Measurements from ENCODE around the gene ERP27.

The ERP27 gene

DNA sequence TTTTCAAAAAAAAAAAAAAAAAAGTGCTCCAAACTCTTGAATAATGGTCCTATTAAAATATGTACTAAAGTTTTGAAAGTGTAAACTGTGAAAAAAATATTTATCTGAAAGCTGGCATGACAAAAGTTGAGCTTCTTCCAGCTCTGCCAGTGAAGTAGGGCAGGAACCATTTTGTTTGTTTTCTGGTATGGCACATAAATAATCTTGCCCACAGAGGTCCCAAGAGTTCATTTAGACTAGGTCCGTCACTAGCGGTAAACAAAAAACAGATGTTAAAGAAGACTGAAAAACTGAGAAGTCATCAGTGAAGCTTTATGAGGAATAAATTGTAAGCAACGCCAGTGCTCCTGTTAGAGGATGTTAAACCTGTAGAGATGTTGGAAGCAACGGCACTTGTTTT lies 7.0 kb downstream of the ERP27 start:
- H3K4me1 ChIP-seq (ENCODE audit: control insufficient read depth, insufficient read depth, low read length, poor library complexity, severe bottlenecking), result no peaks in the 10 kb centered on the region
- H3K9me3 ChIP-seq (ENCODE audit: control insufficient read depth, low read length), result no peaks in the 10 kb centered on the region
- no peak overlapping the region for H3K4me3 ChIP-seq (ENCODE audit: insufficient read depth, low read depth, low read length, poor library complexity, severe bottlenecking)
- DNase-seq, result no peak
- H3K27ac ChIP-seq (ENCODE audit: insufficient read depth, low read length, poor library complexity, severe bottlenecking), result no peak overlapping the region
- no peaks in the 10 kb centered on the region for H3K27me3 ChIP-seq (replicated peaks; ENCODE audit: control insufficient read depth, insufficient read depth, low read length, poor library complexity, severe bottlenecking)
- peaks cover 53% of the 10 kb centered on the region for H3K36me3 ChIP-seq (ENCODE audit: control insufficient read depth, insufficient read depth, low read length)

DNA sequence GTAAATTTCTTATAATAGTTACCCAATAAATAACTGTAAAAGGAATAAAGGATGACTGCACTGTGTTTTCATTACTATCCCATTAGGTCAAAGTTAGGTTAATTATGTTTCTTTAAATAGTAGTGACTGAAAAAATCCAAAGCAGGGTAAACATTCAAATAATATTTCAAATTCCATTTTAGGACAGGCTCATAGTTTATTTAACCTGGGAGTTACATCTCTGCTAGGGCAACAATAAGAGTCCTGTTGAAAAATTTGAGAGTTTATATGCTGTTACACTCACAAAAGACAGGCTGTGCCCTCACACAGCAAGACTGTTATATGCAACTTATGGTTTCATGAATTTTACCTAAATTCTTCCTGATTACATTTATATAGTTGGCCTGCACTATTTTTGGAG lies 8.0 kb downstream of the ERP27 start:
- no peak for DNase-seq
- no peak overlapping the region for H3K4me3 ChIP-seq (ENCODE audit: insufficient read depth, low read depth, low read length, poor library complexity, severe bottlenecking)
- H3K4me1 ChIP-seq (ENCODE audit: control insufficient read depth, insufficient read depth, low read length, poor library complexity, severe bottlenecking), result no peaks in the 10 kb centered on the region
- H3K27ac ChIP-seq (ENCODE audit: insufficient read depth, low read length, poor library complexity, severe bottlenecking), result no peak overlapping the region
- no peaks in the 10 kb centered on the region for H3K27me3 ChIP-seq (replicated peaks; ENCODE audit: control insufficient read depth, insufficient read depth, low read length, poor library complexity, severe bottlenecking)
- no peaks in the 10 kb centered on the region for H3K9me3 ChIP-seq (ENCODE audit: control insufficient read depth, low read length)
- peaks cover 53% of the 10 kb centered on the region for H3K36me3 ChIP-seq (ENCODE audit: control insufficient read depth, insufficient read depth, low read length)

DNA sequence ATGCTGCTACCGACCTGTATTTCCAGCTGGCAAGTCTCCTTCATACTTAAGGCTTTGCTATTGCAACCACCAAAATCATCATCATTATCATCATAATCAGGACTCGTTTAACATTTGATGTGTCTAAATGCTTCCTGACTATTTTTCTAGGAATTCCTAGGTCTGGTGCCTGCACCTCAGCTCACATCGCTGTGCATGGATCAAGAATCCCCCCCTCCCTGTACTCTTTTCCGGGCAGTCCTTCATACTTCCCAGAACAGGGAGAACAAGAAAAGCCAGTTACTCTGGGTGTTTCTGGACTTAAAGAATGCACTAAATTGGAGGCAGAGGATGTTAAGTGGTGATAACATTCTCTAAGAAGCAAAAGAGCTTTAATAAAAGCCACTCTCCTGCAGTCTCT lies 9.4 kb downstream of the ERP27 start:
- H3K4me3 ChIP-seq (ENCODE audit: insufficient read depth, low read depth, low read length, poor library complexity, severe bottlenecking), result no peak overlapping the region
- no peaks in the 10 kb centered on the region for H3K4me1 ChIP-seq (ENCODE audit: control insufficient read depth, insufficient read depth, low read length, poor library complexity, severe bottlenecking)
- peaks cover 40% of the 10 kb centered on the region for H3K36me3 ChIP-seq (ENCODE audit: control insufficient read depth, insufficient read depth, low read length)
- no peaks in the 10 kb centered on the region for H3K9me3 ChIP-seq (ENCODE audit: control insufficient read depth, low read length)
- no peak overlapping the region for H3K27ac ChIP-seq (ENCODE audit: insufficient read depth, low read length, poor library complexity, severe bottlenecking)
- DNase-seq, result no peak
- H3K27me3 ChIP-seq (replicated peaks; ENCODE audit: control insufficient read depth, insufficient read depth, low read length, poor library complexity, severe bottlenecking), result no peaks in the 10 kb centered on the region

DNA sequence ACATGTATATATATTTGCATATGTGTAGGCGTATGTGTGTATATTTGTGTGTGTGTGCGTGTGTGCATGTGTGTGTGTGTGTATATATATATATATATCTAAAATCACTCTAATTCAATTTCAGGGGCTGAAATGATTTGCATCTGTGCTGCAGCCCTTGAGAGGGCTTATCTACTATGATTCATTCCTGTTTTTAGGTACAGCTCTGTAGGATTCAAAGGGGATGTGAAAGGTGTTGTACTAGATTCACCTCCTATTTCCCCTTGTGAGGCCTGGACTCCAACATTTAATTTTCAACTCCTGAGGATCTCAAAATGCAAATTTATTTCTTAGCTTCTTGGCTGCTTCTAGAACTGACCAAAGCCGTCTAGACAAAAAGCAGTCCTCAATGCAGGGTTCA lies 11.1 kb downstream of the ERP27 start:
- DNase-seq, result no peak
- Histone ChIP-seq H3K27me3 (replicated peaks; ENCODE audit: control insufficient read depth, insufficient read depth, low read length, poor library complexity, severe bottlenecking) (no peaks in the 10 kb centered on the region), H3K36me3 (ENCODE audit: control insufficient read depth, insufficient read depth, low read length) (peaks cover 28% of the 10 kb centered on the region), H3K9me3 (ENCODE audit: control insufficient read depth, low read length) (no peaks in the 10 kb centered on the region), H3K4me3 (ENCODE audit: insufficient read depth, low read depth, low read length, poor library complexity, severe bottlenecking) (no peak overlapping the region), H3K4me1 (ENCODE audit: control insufficient read depth, insufficient read depth, low read length, poor library complexity, severe bottlenecking) (no peaks in the 10 kb centered on the region), H3K27ac (ENCODE audit: insufficient read depth, low read length, poor library complexity, severe bottlenecking) (no peak overlapping the region)

DNA sequence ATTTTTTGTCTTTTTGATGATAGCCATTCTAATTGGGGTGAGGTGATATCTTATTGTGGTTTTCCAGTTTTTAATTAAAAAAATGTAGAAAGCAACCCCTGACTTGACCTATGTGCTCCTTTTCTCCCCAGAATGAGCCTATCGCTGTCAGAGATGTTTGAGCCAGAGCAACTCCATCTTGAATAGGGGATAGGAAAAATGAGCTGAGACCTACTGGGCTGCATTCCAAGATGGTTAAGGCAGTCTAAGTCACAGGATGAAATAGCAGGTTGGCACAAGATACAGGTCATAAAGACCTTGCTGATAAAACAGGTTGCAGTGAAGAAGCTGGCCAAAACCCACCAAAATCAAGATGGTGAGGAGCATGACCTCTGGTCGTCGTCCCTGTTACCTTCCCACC lies 13.8 kb downstream of the ERP27 start:
- peaks cover 28% of the 10 kb centered on the region for H3K36me3 ChIP-seq (ENCODE audit: control insufficient read depth, insufficient read depth, low read length)
- no peak for DNase-seq
- H3K4me3 ChIP-seq (ENCODE audit: insufficient read depth, low read depth, low read length, poor library complexity, severe bottlenecking), result no peak overlapping the region
- H3K9me3 ChIP-seq (ENCODE audit: control insufficient read depth, low read length), result no peaks in the 10 kb centered on the region
- no peaks in the 10 kb centered on the region for H3K27me3 ChIP-seq (replicated peaks; ENCODE audit: control insufficient read depth, insufficient read depth, low read length, poor library complexity, severe bottlenecking)
- H3K27ac ChIP-seq (ENCODE audit: insufficient read depth, low read length, poor library complexity, severe bottlenecking), result no peak overlapping the region
- H3K4me1 ChIP-seq (ENCODE audit: control insufficient read depth, insufficient read depth, low read length, poor library complexity, severe bottlenecking), result no peaks in the 10 kb centered on the region

DNA sequence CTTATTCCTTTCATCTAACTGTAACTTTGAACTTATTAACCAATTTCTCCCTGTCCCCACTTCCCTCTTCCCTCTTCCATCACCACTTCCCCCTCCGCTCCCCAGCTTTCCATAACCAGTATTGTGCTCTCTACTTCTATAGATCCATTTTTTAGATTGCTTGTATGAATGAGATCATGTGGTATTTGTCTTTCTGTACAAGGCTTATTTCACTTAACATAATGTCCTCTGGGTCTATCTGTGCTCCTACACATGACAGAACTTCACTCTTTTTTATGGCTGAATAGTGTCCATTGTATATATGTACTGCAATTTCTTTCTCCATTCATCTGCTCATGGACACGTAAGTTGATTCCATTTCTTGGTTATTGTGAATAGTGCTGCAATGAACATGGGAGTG lies 14.4 kb downstream of the ERP27 start:
- no peak for DNase-seq
- H3K4me1 ChIP-seq (ENCODE audit: control insufficient read depth, insufficient read depth, low read length, poor library complexity, severe bottlenecking), result no peaks in the 10 kb centered on the region
- H3K36me3 ChIP-seq (ENCODE audit: control insufficient read depth, insufficient read depth, low read length), result peaks cover 33% of the 10 kb centered on the region
- H3K27me3 ChIP-seq (replicated peaks; ENCODE audit: control insufficient read depth, insufficient read depth, low read length, poor library complexity, severe bottlenecking), result no peaks in the 10 kb centered on the region
- no peak overlapping the region for H3K27ac ChIP-seq (ENCODE audit: insufficient read depth, low read length, poor library complexity, severe bottlenecking)
- H3K4me3 ChIP-seq (ENCODE audit: insufficient read depth, low read depth, low read length, poor library complexity, severe bottlenecking), result no peak overlapping the region
- H3K9me3 ChIP-seq (ENCODE audit: control insufficient read depth, low read length), result no peaks in the 10 kb centered on the region

DNA sequence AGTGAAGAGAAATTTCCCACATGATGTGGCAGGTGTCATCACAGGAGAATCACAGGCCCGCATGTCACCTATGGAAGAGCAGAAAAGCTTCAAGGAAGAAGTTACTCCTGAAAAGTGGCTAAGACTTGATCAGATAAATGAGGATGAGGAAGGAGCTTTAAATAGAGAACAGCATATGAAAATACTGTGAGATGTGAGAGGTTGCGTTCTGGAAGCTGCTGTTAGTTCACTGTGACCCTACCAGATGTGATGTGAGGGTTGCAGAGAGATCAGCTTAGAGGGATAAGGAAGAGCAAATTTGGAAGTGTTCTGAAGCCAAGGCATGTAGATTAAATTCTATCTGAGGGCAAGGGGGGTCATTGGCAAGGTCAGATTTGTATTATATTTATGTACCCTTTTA lies 17.1 kb downstream of the ERP27 start:
- Histone ChIP-seq H3K4me3 (ENCODE audit: insufficient read depth, low read depth, low read length, poor library complexity, severe bottlenecking) (no peak overlapping the region), H3K4me1 (ENCODE audit: control insufficient read depth, insufficient read depth, low read length, poor library complexity, severe bottlenecking) (no peaks in the 10 kb centered on the region), H3K36me3 (ENCODE audit: control insufficient read depth, insufficient read depth, low read length) (peaks cover 44% of the 10 kb centered on the region), H3K27me3 (replicated peaks; ENCODE audit: control insufficient read depth, insufficient read depth, low read length, poor library complexity, severe bottlenecking) (no peaks in the 10 kb centered on the region), H3K27ac (ENCODE audit: insufficient read depth, low read length, poor library complexity, severe bottlenecking) (no peak overlapping the region), H3K9me3 (ENCODE audit: control insufficient read depth, low read length) (no peaks in the 10 kb centered on the region)
- DNase-seq, result no peak

DNA sequence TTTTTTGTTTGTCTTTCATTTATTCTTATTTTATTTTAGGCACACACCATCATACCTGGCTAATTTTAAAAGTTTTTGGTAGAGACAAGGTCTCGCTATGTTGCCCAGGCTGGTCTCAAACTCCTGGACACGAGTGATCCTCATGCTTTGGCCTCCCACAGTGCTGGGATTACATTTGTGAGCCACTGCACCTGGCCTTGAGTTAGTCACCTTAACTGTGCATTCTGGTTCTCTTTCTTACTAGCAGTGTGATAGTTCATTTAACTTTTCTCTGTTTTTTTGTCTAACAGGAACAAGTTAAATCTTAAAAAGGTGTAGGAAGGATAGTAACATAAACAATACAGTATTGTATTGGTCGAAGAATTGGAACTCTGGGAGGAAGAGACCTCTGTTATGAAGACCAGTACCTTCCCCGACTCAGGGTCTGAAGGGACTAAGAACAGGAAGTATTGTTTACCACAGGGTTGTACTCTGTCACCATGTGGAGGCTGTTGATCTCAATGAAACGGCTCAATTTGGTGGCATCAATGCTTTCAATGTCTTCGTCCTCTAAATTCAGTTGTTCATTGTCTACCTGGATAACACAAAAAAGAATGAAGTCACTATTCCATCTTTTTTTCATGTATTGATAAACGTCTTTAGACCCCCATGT lies 17.7 kb downstream of the ERP27 start:
- Histone ChIP-seq H3K9me3 (ENCODE audit: control insufficient read depth, low read length) (no peaks in the 10 kb centered on the region), H3K36me3 (ENCODE audit: control insufficient read depth, insufficient read depth, low read length) (peaks cover 45% of the 10 kb centered on the region), H3K4me3 (ENCODE audit: insufficient read depth, low read depth, low read length, poor library complexity, severe bottlenecking) (no peak overlapping the region), H3K27me3 (replicated peaks; ENCODE audit: control insufficient read depth, insufficient read depth, low read length, poor library complexity, severe bottlenecking) (no peaks in the 10 kb centered on the region), H3K27ac (ENCODE audit: insufficient read depth, low read length, poor library complexity, severe bottlenecking) (no peak overlapping the region), H3K4me1 (ENCODE audit: control insufficient read depth, insufficient read depth, low read length, poor library complexity, severe bottlenecking) (no peaks in the 10 kb centered on the region)
- no peak for DNase-seq

DNA sequence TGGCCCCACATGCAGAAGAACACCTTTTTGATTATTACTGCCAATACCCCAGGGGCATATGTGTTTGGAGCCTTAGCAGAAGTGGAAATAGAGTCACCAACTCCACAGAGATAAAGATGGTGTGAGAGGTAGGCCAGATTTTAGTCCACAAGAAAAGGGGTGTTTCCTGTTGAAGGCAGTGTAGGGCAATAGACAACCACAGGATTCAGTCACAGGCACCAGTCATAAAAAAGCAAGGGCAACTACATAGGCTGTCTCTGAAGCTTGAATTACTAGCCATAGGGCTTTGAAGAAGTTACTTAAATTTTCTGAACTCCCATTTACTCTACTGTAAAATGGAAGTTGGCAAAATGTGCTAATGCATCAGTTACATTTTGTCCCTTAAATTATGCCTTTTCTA lies 18.9 kb downstream of the ERP27 start:
- Histone ChIP-seq H3K36me3 (ENCODE audit: control insufficient read depth, insufficient read depth, low read length) (peaks cover 56% of the 10 kb centered on the region), H3K4me1 (ENCODE audit: control insufficient read depth, insufficient read depth, low read length, poor library complexity, severe bottlenecking) (no peaks in the 10 kb centered on the region), H3K9me3 (ENCODE audit: control insufficient read depth, low read length) (no peaks in the 10 kb centered on the region), H3K27ac (ENCODE audit: insufficient read depth, low read length, poor library complexity, severe bottlenecking) (no peak overlapping the region), H3K4me3 (ENCODE audit: insufficient read depth, low read depth, low read length, poor library complexity, severe bottlenecking) (no peak overlapping the region), H3K27me3 (replicated peaks; ENCODE audit: control insufficient read depth, insufficient read depth, low read length, poor library complexity, severe bottlenecking) (no peaks in the 10 kb centered on the region)
- no peak for DNase-seq

DNA sequence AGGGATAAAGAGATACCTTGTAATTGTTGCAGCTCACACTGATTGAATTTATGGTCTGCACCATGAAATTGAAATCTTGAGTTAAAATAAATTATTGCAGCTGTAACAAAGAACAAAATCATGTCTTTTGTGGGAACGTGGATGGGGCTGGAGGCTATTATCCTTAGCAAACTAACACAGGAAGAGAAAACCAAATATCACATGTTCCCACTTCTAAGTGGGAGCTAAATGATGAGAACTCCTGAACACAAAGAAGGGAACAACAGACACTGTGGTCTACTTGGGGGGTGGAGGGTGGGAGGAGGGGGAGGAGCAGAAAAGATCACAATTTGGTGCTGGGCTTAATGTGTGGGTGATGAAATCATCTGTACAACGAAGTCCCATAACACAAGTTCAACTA lies 22.6 kb downstream of the ERP27 start:
- Histone ChIP-seq H3K36me3 (ENCODE audit: control insufficient read depth, insufficient read depth, low read length) (peaks cover 69% of the 10 kb centered on the region), H3K27me3 (replicated peaks; ENCODE audit: control insufficient read depth, insufficient read depth, low read length, poor library complexity, severe bottlenecking) (no peaks in the 10 kb centered on the region), H3K9me3 (ENCODE audit: control insufficient read depth, low read length) (no peaks in the 10 kb centered on the region), H3K4me3 (ENCODE audit: insufficient read depth, low read depth, low read length, poor library complexity, severe bottlenecking) (no peak overlapping the region), H3K27ac (ENCODE audit: insufficient read depth, low read length, poor library complexity, severe bottlenecking) (no peak overlapping the region), H3K4me1 (ENCODE audit: control insufficient read depth, insufficient read depth, low read length, poor library complexity, severe bottlenecking) (no peaks in the 10 kb centered on the region)
- DNase-seq, result no peak
